ENCODE data around the gene RNF168. TPM values are rescaled to one million over a fixed set of nuclear protein-coding genes. Genes with fewer than 3 reads are reported as not detected.

The RNF168 gene
- total and polyA plus RNA-seq, 2 of the 4 experiments (the other 2 are of a cell fraction), result 2.5 to 15.2 TPM

DNA sequence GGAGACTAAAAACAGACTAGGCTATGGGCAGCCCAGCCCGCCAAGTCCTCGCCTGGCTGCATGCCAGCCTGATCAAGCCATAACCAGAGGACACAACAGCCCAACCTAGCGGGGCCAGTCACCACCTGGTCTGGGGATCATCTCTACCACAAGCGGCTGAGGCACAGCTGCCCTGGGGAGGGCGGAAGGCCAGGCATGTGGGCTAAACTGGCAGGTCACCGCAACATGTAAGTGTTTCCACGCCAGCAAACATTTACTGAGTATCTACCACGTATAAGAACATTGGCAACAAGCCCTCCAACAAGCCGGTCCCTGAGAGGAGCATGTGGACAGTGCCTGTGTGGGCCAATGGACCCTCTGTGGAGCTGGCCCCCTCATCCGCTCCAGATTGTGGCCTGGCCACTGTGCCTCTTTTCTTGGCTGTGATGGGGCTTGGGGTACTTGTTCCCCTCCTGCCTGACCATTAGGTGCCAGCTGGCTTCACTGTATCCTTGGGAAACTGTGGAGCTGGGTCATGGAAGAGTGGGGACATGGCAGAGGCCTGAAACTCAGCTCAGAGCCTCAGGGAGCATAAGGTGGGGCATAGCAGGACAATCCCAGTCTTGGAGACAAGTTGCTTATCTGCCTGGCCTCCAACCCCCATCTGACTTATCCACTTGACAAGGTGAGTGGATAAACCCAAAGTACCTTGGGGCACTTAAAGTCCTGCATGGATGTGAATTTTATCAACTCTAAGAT is 80.4 kb downstream of the RNF168 start:
- no peak overlapping the region for H3K4ac ChIP-seq (ENCODE audit: low read depth, low read length)
- no peaks in the 10 kb centered on the region for H3K9me3 ChIP-seq (ENCODE audit: control insufficient read depth, insufficient read depth, low read length)
- H3K9me1 ChIP-seq (ENCODE audit: insufficient read depth, low read length), result peaks cover 11% of the 10 kb centered on the region
- ChIA-PET CTCF (interaction anchor here (0.7 kb wide), 1 partner anchor 70 kb away, joined by 3 read pairs; no protein-coding TSS in a partner anchor), POLR2A (ENCODE audit: unreplicated experiment) (no interaction called here)
- H3K4me2 ChIP-seq (ENCODE audit: low read depth, low read length), result no peak overlapping the region
- H4K20me1 ChIP-seq (ENCODE audit: insufficient read depth, low read length), result peaks cover 90% of the 10 kb centered on the region
- H3K9ac ChIP-seq (ENCODE audit: low read depth, low read length), result no peak overlapping the region
- H4K5ac ChIP-seq (ENCODE audit: low read depth, low read length), result no peak overlapping the region
- H3K79me1 ChIP-seq (ENCODE audit: low read depth in 1 of 2, low read length in 2 of 2), result peaks cover 22 to 87% of the 10 kb centered on the region in 2 experiments
- H2AK5ac ChIP-seq (ENCODE audit: low read depth, low read length), result no peak overlapping the region
- no peak overlapping the region for H3K14ac ChIP-seq (replicated peaks; ENCODE audit: low read depth, low read length)
- no peak overlapping the region for H3K56ac ChIP-seq (ENCODE audit: extremely low read depth, insufficient read depth, low read length)
- H2BK5ac ChIP-seq (ENCODE audit: low read depth, low read length, poor library complexity, severe bottlenecking), result no peak overlapping the region
- H3K4me3 ChIP-seq (ENCODE audit: insufficient read depth, low read depth, low read length), result no peak overlapping the region
- H2BK20ac ChIP-seq (ENCODE audit: low read depth, low read length), result no peak overlapping the region
- H2AFZ ChIP-seq (replicated peaks; ENCODE audit: low read length, poor library complexity), result no peak overlapping the region
- ATAC-seq (ENCODE audit: low read depth), result no peak
- H3K4me1 ChIP-seq (ENCODE audit: control insufficient read depth, insufficient read depth, low read length), result no peaks in the 10 kb centered on the region; the same call in 1 of the 2 replicates
- intact Hi-C loops (cut with micrococcal nuclease), result no loop called here
- H3K36me3 ChIP-seq (ENCODE audit: control insufficient read depth, insufficient read depth, low read length), result peaks cover 3% of the 10 kb centered on the region; the same call in 1 of the 2 replicates
- no peak overlapping the region for H2BK15ac ChIP-seq (ENCODE audit: low read depth, low read length)
- H2BK120ac ChIP-seq (ENCODE audit: low read depth, low read length), result no peak overlapping the region
- dilution Hi-C loops (cut with HindIII; ENCODE audit: low sequenced_read_pairs, unreplicated experiment), result no loop called here
- H4K8ac ChIP-seq (ENCODE audit: low read depth in 2 of 2, low read length in 2 of 2), result no peak overlapping the region
- no peak overlapping the region for H3K23ac ChIP-seq (ENCODE audit: low read depth, low read length)
- no CpG with 5 or more reads among the region's 10 CpGs for WGBS, 2 experiments (ENCODE audit: extremely low coverage in 2 of 2, insufficient read length in 1 of 2)
- TF ChIP-seq RFX5 (IDR thresholded peaks at IDR 0.05; ENCODE audit: low read depth, low read length) (no peak), BHLHE40 (IDR thresholded peaks at IDR 0.05; ENCODE audit: low read depth, low read length) (no peak), MAFK (IDR thresholded peaks at IDR 0.05; ENCODE audit: low read depth, low read length) (no peak), CTCF (conservative IDR thresholded peaks at IDR 0.05; ENCODE audit: low read depth, low read length) (no peak), CHD1 (IDR thresholded peaks at IDR 0.05; ENCODE audit: low read depth, low read length) (no peak), RAD21 (IDR thresholded peaks at IDR 0.05; ENCODE audit: low read length) (no peak), USF2 (IDR thresholded peaks at IDR 0.05; ENCODE audit: low read depth, low read length) (no peak), SMC3 (IDR thresholded peaks at IDR 0.05; ENCODE audit: low read depth, low read length) (no peak)
- in situ Hi-C loops (cut with MboI; ENCODE audit: low sequenced_read_pairs), result no loop called here
- H3K18ac ChIP-seq (ENCODE audit: low read depth, low read length), result no peak overlapping the region
- no peak for DNase-seq
- no peak overlapping the region for H4K91ac ChIP-seq (ENCODE audit: insufficient read depth, low read depth, low read length)
- H2AK9ac ChIP-seq (replicated peaks; ENCODE audit: low read depth, low read length, poor library complexity), result no peak overlapping the region
- BruUV-seq (replicated peaks), result no TSS peak
- no peak overlapping the region for H3K27ac ChIP-seq (ENCODE audit: insufficient read depth, low read length)
- H3K27me3 ChIP-seq (ENCODE audit: control insufficient read depth, insufficient read depth, low read length), result no peaks in the 10 kb centered on the region

Measured in IMR-90 (cell line).